IMR-90 (cell line): Measurements from ENCODE around the gene AGBL5. TPM values are rescaled to one million over a fixed set of nuclear protein-coding genes. Genes with fewer than 3 reads are reported as not detected.
A peak's percentile ranks its signal among the peaks of the same experiment; 100 is the strongest.

Experiments used
- ATAC-seq: fragments of 200-7000 bp; cut with Tn5 transposase; 2 replicates; pipeline ENCODE4 v1.9.1; 2020; ENCODE audit warnings: low read depth, mild to moderate bottlenecking, moderate library complexity
- BruUV-seq: library from RNA; stranded (reverse); fragments of 400-500 nt; replicated peaks from 2 replicates; lab custom pipeline; 2021; lab: Mats Ljungman, UMichigan
- CTCF ChIA-PET: fragments of 300-600 bp; formaldehyde crosslinking; extraction: SDS; loops from one replicate; lab custom pipeline; 2021; ENCODE audit warnings: antibody characterized with exemption; lab: Yijun Ruan, JAX
- POLR2A ChIA-PET: fragments of 300-600 bp; sonication (Branson Sonifier 250); formaldehyde crosslinking; loops from one replicate; lab custom pipeline; 2022; ENCODE audit warnings: antibody characterized with exemption; ENCODE audit not compliant: unreplicated experiment; lab: Charles Lee
- DNase-seq: peaks from one replicate; pipeline ENCODE4 v3.0.0; 2013
- H2AFZ ChIP-seq: replicated peaks from 2 replicates; pipeline ENCODE3; 2013; ENCODE audit warnings: low read length, mild to moderate bottlenecking; ENCODE audit not compliant: poor library complexity
- H2AK5ac ChIP-seq: 2 replicates; pipeline ENCODE4 v1.6.1; 2013; ENCODE audit warnings: low read depth, low read length, inconsistent platforms
- H2AK9ac ChIP-seq: replicated peaks from 2 replicates; pipeline ENCODE3; 2013; ENCODE audit warnings: mild to moderate bottlenecking, low read depth, low read length, moderate library complexity; ENCODE audit not compliant: poor library complexity
- H2BK120ac ChIP-seq: 2 replicates; pipeline ENCODE4 v1.6.1; 2013; ENCODE audit warnings: low read depth, low read length, inconsistent platforms
- H2BK15ac ChIP-seq: 3 replicates; pipeline ENCODE4 v1.6.1; 2013; ENCODE audit warnings: low read depth, low read length, inconsistent platforms
- H2BK20ac ChIP-seq: 2 replicates; pipeline ENCODE4 v1.6.1; 2013; ENCODE audit warnings: low read depth, mild to moderate bottlenecking, inconsistent platforms, low read length, moderate library complexity
- H2BK5ac ChIP-seq: 2 replicates; pipeline ENCODE4 v1.6.1; 2013; ENCODE audit warnings: mild to moderate bottlenecking, low read depth, low read length, inconsistent platforms; ENCODE audit not compliant: poor library complexity, severe bottlenecking
- H3K14ac ChIP-seq: replicated peaks from 2 replicates; pipeline ENCODE4 v1.6.1; 2013; ENCODE audit warnings: low read depth, low read length, inconsistent platforms
- H3K18ac ChIP-seq: 2 replicates; pipeline ENCODE4 v1.6.1; 2013; ENCODE audit warnings: low read depth, low read length, control low read depth
- H3K23ac ChIP-seq: 2 replicates; pipeline ENCODE4 v1.6.1; 2013; ENCODE audit warnings: low read depth, low read length, inconsistent platforms
- H3K27ac ChIP-seq: 2 replicates; pipeline ENCODE4 v1.5.1; 2013; ENCODE audit warnings: mild to moderate bottlenecking, control low read depth, low read length; ENCODE audit not compliant: insufficient read depth
- H3K27me3 ChIP-seq: 2 replicates; pipeline ENCODE4 v1.6.1; 2013; ENCODE audit warnings: low read length; ENCODE audit not compliant: control insufficient read depth, insufficient read depth
- H3K36me3 ChIP-seq: 2 replicates; pipeline ENCODE4 v1.6.1; 2013; ENCODE audit warnings: low read length, mixed read lengths; ENCODE audit not compliant: control insufficient read depth, insufficient read depth
- H3K4ac ChIP-seq: 2 replicates; pipeline ENCODE4 v1.6.1; 2013; ENCODE audit warnings: low read depth, low read length, inconsistent platforms
- H3K4me1 ChIP-seq: 2 replicates; pipeline ENCODE4 v1.6.1; 2013; ENCODE audit warnings: low read length, mixed read lengths; ENCODE audit not compliant: control insufficient read depth, insufficient read depth
- H3K4me2 ChIP-seq: 2 replicates; pipeline ENCODE4 v1.6.1; 2013; ENCODE audit warnings: low read depth, mild to moderate bottlenecking, control low read depth, low read length, moderate library complexity
- H3K4me3 ChIP-seq: 2 replicates; pipeline ENCODE4 v1.5.1; 2013; ENCODE audit warnings: low read depth, mild to moderate bottlenecking, control low read depth, low read length, moderate library complexity; ENCODE audit not compliant: insufficient read depth
- H3K56ac ChIP-seq: 2 replicates; pipeline ENCODE4 v1.6.1; 2013; ENCODE audit warnings: low read length, inconsistent platforms; ENCODE audit not compliant: insufficient read depth; ENCODE audit errors: extremely low read depth
- H3K79me1 ChIP-seq, 2 experiments: 2 replicates each; pipeline ENCODE4 v1.6.1; 2013; ENCODE audit warnings: low read length in 2 of 2, inconsistent platforms in 1 of 2, low read depth in 1 of 2
- H3K9ac ChIP-seq: 2 replicates; pipeline ENCODE4 v1.6.1; 2013; ENCODE audit warnings: low read depth, low read length, control low read depth
- H3K9me1 ChIP-seq: 2 replicates; pipeline ENCODE4 v1.6.1; 2013; ENCODE audit warnings: low read length, inconsistent platforms; ENCODE audit not compliant: insufficient read depth
- H3K9me3 ChIP-seq: 2 replicates; pipeline ENCODE4 v1.6.1; 2013; ENCODE audit warnings: low read length; ENCODE audit not compliant: control insufficient read depth, insufficient read depth
- H4K20me1 ChIP-seq: 2 replicates; pipeline ENCODE4 v1.6.1; 2013; ENCODE audit warnings: low read length, inconsistent platforms; ENCODE audit not compliant: insufficient read depth
- H4K5ac ChIP-seq: 2 replicates; pipeline ENCODE4 v1.6.1; 2013; ENCODE audit warnings: mild to moderate bottlenecking, low read depth, low read length, control low read depth
- H4K8ac ChIP-seq, 2 experiments: 2 replicates each; pipeline ENCODE4 v1.6.1; 2013; ENCODE audit warnings: low read depth in 2 of 2, low read length in 2 of 2, control low read depth in 1 of 2, inconsistent platforms in 1 of 2
- H4K91ac ChIP-seq: 2 replicates; pipeline ENCODE4 v1.6.1; 2013; ENCODE audit warnings: low read depth, low read length, inconsistent platforms; ENCODE audit not compliant: insufficient read depth
- MAZ ChIP-seq: IDR thresholded peaks from 2 replicates; pipeline ENCODE4 v1.6.1; 2012; ENCODE audit warnings: low read depth, mild to moderate bottlenecking, low read length, improper control_type of control experiment, moderate library complexity, borderline replicate concordance
- POLR2A ChIP-seq: IDR thresholded peaks from 2 replicates; pipeline ENCODE4 v1.6.1; 2012; ENCODE audit warnings: mild to moderate bottlenecking, low read depth, low read length
- WGBS, 2 experiments: methylation state at CpG; one replicate each; pipeline versions ENCODE4 v1.1.5 to v1.1.7; 2013; ENCODE audit warnings: missing lambda C conversion rate in 2 of 2; ENCODE audit not compliant: insufficient read length in 1 of 2; ENCODE audit errors: extremely low coverage in 2 of 2; 5-methylcytosine and 5-hydroxymethylcytosine counted together
- dilution Hi-C: fragments of 300-500 bp; cut with HindIII; formaldehyde crosslinking; loops from one replicate; pipeline ENCODE4 v1.14.3; 2018; ENCODE audit warnings: low sequenced_read_pairs; ENCODE audit not compliant: unreplicated experiment
- in situ Hi-C: fragments of 300-500 bp; cut with MboI; formaldehyde crosslinking; loops from 3 replicates; pipeline ENCODE4 v1.14.3; 2019; ENCODE audit warnings: low sequenced_read_pairs, inconsistent platforms, mixed read lengths
- intact Hi-C: fragments of 100-400 bp; cut with micrococcal nuclease; formaldehyde crosslinking; loops from 2 replicates; pipeline ENCODE4 v1.10.0; 2022
- polyA plus RNA-seq, 3 experiments: library from polyadenylated mRNA; depleted of rRNA; stranded (reverse); fragments of >200 nt; gene quantifications; 2 replicates each; pipeline ENCODE4 v1.2.3, GENCODE V29; 2012; ENCODE audit warnings: low replicate concordance in 1 of 3
- total RNA-seq: library from RNA; depleted of rRNA; stranded (reverse); fragments of >200 nt; gene quantifications from 2 replicates; pipeline ENCODE4 v1.2.3, GENCODE V29; 2012

Gene AGBL5
- total and polyA plus RNA-seq, 2 of the 4 experiments (the other 2 are of a cell fraction): 19.0 to 26.2 TPM

- Histone ChIP-seq H2BK120ac (no peak overlapping the region), H3K9me3 (no peaks in the 10 kb centered on the region), H2AK9ac (no peak overlapping the region), H2BK20ac (no peak overlapping the region), H3K27me3 (no peaks in the 10 kb centered on the region), H3K36me3 (peaks cover 29% of the 10 kb centered on the region; the same call in 1 of the 2 replicates), H3K4me1 (peaks cover 18% of the 10 kb centered on the region), H3K4ac (no peak overlapping the region), H2BK15ac (no peak overlapping the region), H4K91ac (no peak overlapping the region), H3K79me1 (peaks cover 3 to 43% of the 10 kb centered on the region in 2 experiments; a peak in 3 of 4 replicates), H3K56ac (no peak overlapping the region), H3K4me3 (no peak overlapping the region), H2AK5ac (no peak overlapping the region), H3K14ac (no peak overlapping the region), H3K18ac (no peak overlapping the region), H3K23ac (no peak overlapping the region; the same call in 1 of the 2 replicates), H4K5ac (no peak overlapping the region), H3K27ac (no peak overlapping the region), H4K8ac (0 out of 4 replicates have a peak overlapping the region, but pooled peaks of 1 of the 2 experiments have one; percentile 15), H2BK5ac (no peak overlapping the region), H2AFZ (no peak overlapping the region), H3K9me1 (peaks cover 3% of the 10 kb centered on the region; the same call in 1 of the 2 replicates), H3K9ac (no peak overlapping the region), H4K20me1 (peaks cover 14% of the 10 kb centered on the region), H3K4me2 (no peak overlapping the region)
- dilution Hi-C loops: no loop called here
- no peak for TF ChIP-seq MAZ
- TF ChIP-seq POLR2A: no peak
- DNase-seq: no peak
- WGBS, 2 experiments: 79% methylated on average over 3 of the region's 6 CpGs; no CpG with 5 or more reads in 1 of the 2 experiments
- in situ Hi-C loops: no loop called here
- ATAC-seq: no peak
- ChIA-PET CTCF (no interaction called here), POLR2A (no interaction called here)
- BruUV-seq: no TSS peak
- intact Hi-C loops: loop anchor here (5.0 kb wide), 1 partner anchor 237 kb away; the partner anchor contains the start of gene DPYSL5
Measured at GRCh38 chr2:27084297-27085061, 33.0 kb downstream of the AGBL5 start.
